8988T (cell line): ENCODE data around the gene FABP7.

Source experiments
- DNase-seq: peaks from one replicate; pipeline ENCODE4 v3.0.0; 2011

Gene FABP7

GRCh38 chr6:122799140-122799745, 19.7 kb downstream of the FABP7 start:
- DNase-seq: no peak

GRCh38 chr6:122799916-122800686, 20.6 kb downstream of the FABP7 start:
- DNase-seq: no peak

GRCh38 chr6:122800906-122801305, 21.4 kb downstream of the FABP7 start:
- no peak for DNase-seq

GRCh38 chr6:122801397-122801796, 21.9 kb downstream of the FABP7 start:
- no peak for DNase-seq

- no peak for DNase-seq
Measured at GRCh38 chr6:122803171-122803661, 23.7 kb downstream of the FABP7 start.

GRCh38 chr6:122804962-122805485, 25.5 kb downstream of the FABP7 start:
- DNase-seq: no peak

GRCh38 chr6:122806291-122806690, 26.8 kb downstream of the FABP7 start:
- DNase-seq: no peak

- no peak for DNase-seq
Measured at GRCh38 chr6:122808121-122808885, 28.8 kb downstream of the FABP7 start.

- no peak for DNase-seq
Measured at GRCh38 chr6:122809001-122809400, 29.5 kb downstream of the FABP7 start.

GRCh38 chr6:122809691-122810090, 30.2 kb downstream of the FABP7 start:
- no peak for DNase-seq

GRCh38 chr6:122810189-122810588, 30.7 kb downstream of the FABP7 start:
- DNase-seq: no peak

GRCh38 chr6:122817358-122817757, 37.8 kb downstream of the FABP7 start:
- DNase-seq: no peak

- DNase-seq: no peak
Measured at GRCh38 chr6:122817766-122818165, 38.2 kb downstream of the FABP7 start.

- no peak for DNase-seq
Measured at GRCh38 chr6:122818866-122819265, 39.4 kb downstream of the FABP7 start.

GRCh38 chr6:122821095-122821494, 41.6 kb downstream of the FABP7 start:
- no peak for DNase-seq

GRCh38 chr6:122825163-122825562, 45.6 kb downstream of the FABP7 start:
- no peak for DNase-seq

- DNase-seq: no peak
Measured at GRCh38 chr6:122829456-122829855, 49.9 kb downstream of the FABP7 start.

GRCh38 chr6:122831511-122831910, 52.0 kb downstream of the FABP7 start:
- no peak for DNase-seq

GRCh38 chr6:122832459-122832858, 52.9 kb downstream of the FABP7 start:
- no peak for DNase-seq

GRCh38 chr6:122833021-122833491, 53.5 kb downstream of the FABP7 start:
- DNase-seq: no peak
